ENCODE results near the gene RHBDD2. TPM values are rescaled to one million over a fixed set of nuclear protein-coding genes. Genes with fewer than 3 reads are reported as not detected.
A peak's percentile ranks its signal among the peaks of the same experiment; 100 is the strongest.
"Not testable (repeated sequence)": the region's sequence is repeated elsewhere in the genome, so short reads cannot be mapped to it uniquely, and the experiment has no call there.

Gene RHBDD2
- total RNA-seq, 4 donors from 2014 or later: 27.0 to 38.2 (median 33.5) TPM

- no peak for DNase-seq
- peaks cover 0 to 7% (median 3%) of the 10 kb centered on the region in 3 donors for H3K4me1 ChIP-seq
- H3K9me3 ChIP-seq: no peaks in the 10 kb centered on the region
- H3K27me3 ChIP-seq: no peaks in the 10 kb centered on the region
- intact Hi-C loops (cut with DNase I): no loop called here
- no peak for TF ChIP-seq CTCF (IDR thresholded peaks at IDR 0.05)
- TF ChIP-seq POLR2A (IDR thresholded peaks at IDR 0.05): no peak
- 51 to 73% methylated on average over 4 of the region's 4 CpGs for WGBS, 2 donors
- H3K36me3 ChIP-seq: no peaks in the 10 kb centered on the region
- peak overlapping the region in 2 of 4 donors; percentile 61 to 65 for H3K27ac ChIP-seq
- H3K4me3 ChIP-seq: no peak overlapping the region
Measured at GRCh38 chr7:75861636-75862035, 17.2 kb upstream of the RHBDD2 start.

DNA sequence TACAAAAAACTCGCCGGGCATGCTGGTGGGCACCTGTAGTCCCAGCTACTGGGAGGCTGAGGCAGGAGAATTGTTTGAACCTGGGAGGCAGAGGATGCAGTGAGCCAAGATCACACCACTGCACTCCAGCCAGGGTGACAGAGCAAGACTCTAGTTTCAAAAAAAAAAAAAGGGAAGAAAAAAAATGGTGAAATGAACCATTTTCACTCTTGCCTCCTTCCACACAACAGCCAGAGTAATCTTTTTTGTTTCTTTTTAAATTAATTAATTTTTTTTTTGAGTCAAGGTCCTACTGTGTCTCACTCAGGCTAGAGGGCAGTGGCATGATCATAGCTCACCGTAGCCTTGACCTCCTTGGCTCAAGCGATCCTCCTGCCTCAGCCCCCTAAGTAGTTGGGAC, 14.6 kb upstream of the RHBDD2 start:
- 95% methylated on average over 4 of the region's 4 CpGs for WGBS, 2 donors
- H3K9me3 ChIP-seq; H3K4me3 ChIP-seq; H3K27ac ChIP-seq; H3K27me3 ChIP-seq; H3K4me1 ChIP-seq; H3K36me3 ChIP-seq; intact Hi-C loops (cut with DNase I); DNase-seq: not testable (repeated sequence)

DNA sequence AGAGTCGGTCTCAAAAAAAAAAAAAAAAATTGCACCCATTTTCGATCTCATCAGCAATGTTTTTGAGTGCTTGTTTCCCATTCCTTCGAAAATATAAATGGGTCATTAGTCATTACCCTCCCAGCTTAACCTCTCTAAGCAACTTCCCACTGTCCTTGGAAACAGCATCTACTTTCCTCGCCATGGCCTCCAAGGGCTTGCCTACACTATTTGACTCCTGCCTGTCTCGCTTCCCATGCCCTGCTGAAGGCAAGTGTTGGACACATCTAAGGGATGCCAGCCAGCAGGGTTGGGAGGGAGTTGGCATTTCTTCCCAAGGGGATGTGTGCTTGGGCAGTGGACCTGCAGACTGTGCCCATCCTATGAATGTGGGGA, 12.7 kb upstream of the RHBDD2 start:
- H3K9me3 ChIP-seq: no peaks in the 10 kb centered on the region
- no peaks in the 10 kb centered on the region for H3K27me3 ChIP-seq
- no peaks in the 10 kb centered on the region for H3K36me3 ChIP-seq
- no peak overlapping the region for H3K27ac ChIP-seq
- peaks cover 0 to 9% (median 3%) of the 10 kb centered on the region in 3 donors for H3K4me1 ChIP-seq
- intact Hi-C loops (cut with DNase I): loop anchor here (5.0 kb wide), 1 partner anchor 156 kb away; no protein-coding TSS in a partner anchor
- WGBS, 2 donors: 42 to 51% methylated on average over 4 to 5 of the region's 5 CpGs
- TF ChIP-seq CTCF (IDR thresholded peaks at IDR 0.05): no peak
- no peak for TF ChIP-seq POLR2A (IDR thresholded peaks at IDR 0.05)
- DNase-seq: no peak
- H3K4me3 ChIP-seq: no peak overlapping the region

DNA sequence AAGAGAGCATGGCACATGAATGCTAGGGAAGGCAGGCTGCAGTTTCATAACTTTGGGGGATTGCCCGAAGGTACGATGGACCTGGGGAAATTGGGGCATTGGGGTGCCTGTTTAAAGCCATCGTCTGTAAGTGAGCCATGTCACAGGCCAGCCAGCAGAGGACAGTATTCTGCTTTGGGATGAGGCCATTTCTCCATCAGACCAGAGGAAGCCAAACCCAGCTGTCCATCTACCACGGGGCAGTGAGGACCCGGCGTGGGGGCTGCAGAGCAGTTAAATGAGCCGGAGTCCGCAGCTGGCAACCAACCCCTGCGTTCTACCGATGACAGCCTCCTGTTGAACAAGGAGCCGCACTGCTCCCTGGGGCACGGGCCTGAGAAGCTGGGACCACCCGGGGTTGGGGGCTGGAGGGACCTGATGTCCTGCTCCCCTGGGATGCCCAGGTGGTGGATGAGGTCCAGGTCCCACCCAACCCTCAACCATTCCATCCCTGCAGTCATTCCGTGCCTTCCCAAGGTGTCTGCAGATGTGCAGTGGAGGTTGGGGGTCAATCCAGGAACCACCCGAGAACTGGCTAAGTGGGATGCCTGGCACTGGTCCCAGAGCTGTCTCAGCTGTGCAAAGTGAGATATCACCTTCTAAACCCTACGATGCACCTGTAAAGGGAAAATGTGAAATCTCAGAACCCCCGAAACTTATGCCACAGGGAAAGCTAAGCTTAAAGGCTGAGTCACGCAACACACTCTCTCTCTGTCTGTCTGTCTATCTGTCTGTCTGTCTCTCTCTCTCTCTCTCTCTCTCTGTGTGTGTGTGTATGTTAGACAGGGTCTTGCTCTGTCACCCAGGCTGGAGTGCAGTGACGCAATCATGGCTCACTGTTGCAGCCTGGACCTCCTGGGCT, 12.1 kb upstream of the RHBDD2 start:
- no peak overlapping the region for H3K27ac ChIP-seq
- no peaks in the 10 kb centered on the region for H3K9me3 ChIP-seq
- peaks cover 0 to 11% (median 3%) of the 10 kb centered on the region in 3 donors for H3K4me1 ChIP-seq
- H3K36me3 ChIP-seq: no peaks in the 10 kb centered on the region
- intact Hi-C loops (cut with DNase I): loop anchor here (5.0 kb wide), 1 partner anchor 156 kb away; no protein-coding TSS in a partner anchor
- no peak for TF ChIP-seq POLR2A (IDR thresholded peaks at IDR 0.05)
- TF ChIP-seq CTCF (IDR thresholded peaks at IDR 0.05): peak; percentile 68 to 93 (median 88)
- DNase-seq: no peak
- H3K4me3 ChIP-seq: no peak overlapping the region
- 45 to 55% methylated on average over 9 of the region's 19 CpGs for WGBS, 2 donors
- H3K27me3 ChIP-seq: no peaks in the 10 kb centered on the region

- H3K27ac ChIP-seq: no peak overlapping the region
- H3K36me3 ChIP-seq: no peaks in the 10 kb centered on the region
- no peaks in the 10 kb centered on the region for H3K9me3 ChIP-seq
- H3K4me3 ChIP-seq: no peak overlapping the region
- H3K27me3 ChIP-seq: no peaks in the 10 kb centered on the region
- 41 to 68% methylated on average over 4 of the region's 4 CpGs for WGBS, 2 donors
- DNase-seq: no peak
- TF ChIP-seq CTCF (IDR thresholded peaks at IDR 0.05): no peak
- TF ChIP-seq POLR2A (IDR thresholded peaks at IDR 0.05): no peak
- H3K4me1 ChIP-seq: peaks cover 2 to 17% (median 3%) of the 10 kb centered on the region in 3 donors
- intact Hi-C loops (cut with DNase I): loop anchor here (5.0 kb wide), 1 partner anchor 155 kb away; no protein-coding TSS in a partner anchor
Measured at GRCh38 chr7:75867390-75867717, 11.5 kb upstream of the RHBDD2 start.
